Stimulated activated CD4-positive, alpha-beta T cell treated with anti-CD3 and anti-CD28 coated beads, Interleukin-4, amount 100 ng/mL, for 24 hours (primary cell): ENCODE data around the gene RERE.
A peak's percentile ranks its signal among the peaks of the same experiment; 100 is the strongest.

Experiments
- DNase-seq: peaks from one replicate; pipeline ENCODE4 v3.0.0-alpha.2; 2020

The RERE gene

GRCh38 chr1:8817412-8818324 is at the start of gene RERE:
TSS of gene RERE (minus strand) at chr1:8817640.
- DNase-seq: peak; percentile 96

GRCh38 chr1:8866792-8867415 is 49.5 kb upstream of the RERE start:
- peak; percentile 48 for DNase-seq

GRCh38 chr1:8866173-8866791 is 48.8 kb upstream of the RERE start:
- DNase-seq: no peak

GRCh38 chr1:8864713-8865344 is 47.4 kb upstream of the RERE start:
- DNase-seq: no peak

GRCh38 chr1:8863794-8864233 is 46.4 kb upstream of the RERE start:
- no peak for DNase-seq

- DNase-seq: no peak
These were observed 45.7 kb upstream of the RERE start for GRCh38 chr1:8863138-8863537.

- peak; percentile 53 for DNase-seq
These were observed 45.1 kb upstream of the RERE start for GRCh38 chr1:8862528-8862927.

GRCh38 chr1:8860738-8861516 is 43.5 kb upstream of the RERE start:
- no peak for DNase-seq

GRCh38 chr1:8858888-8859706 is 41.7 kb upstream of the RERE start:
- DNase-seq: peak; percentile 57

- no peak for DNase-seq
These were observed 40.8 kb upstream of the RERE start for GRCh38 chr1:8858112-8858668.

- no peak for DNase-seq
These were observed 39.4 kb upstream of the RERE start for GRCh38 chr1:8856689-8857412.

- DNase-seq: no peak
These were observed 36.8 kb upstream of the RERE start for GRCh38 chr1:8854240-8854639.

- DNase-seq: no peak
These were observed 33.6 kb upstream of the RERE start for GRCh38 chr1:8851060-8851459.

- peak; percentile 76 for DNase-seq
These were observed 31.4 kb upstream of the RERE start for GRCh38 chr1:8848663-8849386.

GRCh38 chr1:8847990-8848389 is 30.6 kb upstream of the RERE start:
- DNase-seq: no peak

- DNase-seq: no peak
These were observed 28.8 kb upstream of the RERE start for GRCh38 chr1:8846263-8846662.

GRCh38 chr1:8845104-8846097 is 28.0 kb upstream of the RERE start:
- no peak for DNase-seq

GRCh38 chr1:8844501-8845006 is 27.1 kb upstream of the RERE start:
- DNase-seq: no peak
